Natural killer cell (primary cell): ENCODE data around the gene AP1G1. TPM values are rescaled to one million over a fixed set of nuclear protein-coding genes. Genes with fewer than 3 reads are reported as not detected.
A peak's percentile ranks its signal among the peaks of the same experiment; 100 is the strongest.
"Not testable (repeated sequence)": the region's sequence is repeated elsewhere in the genome, so short reads cannot be mapped to it uniquely, and the experiment has no call there.

Source experiments
- ATAC-seq, 3 donors: fragments of 150-1000 bp in 2 of 3; fragments of 200-7000 bp in 1 of 3; cut with Tn5 transposase; 1 replicate in 1 of 3; 2 replicates in 2 of 3; pipeline ENCODE4 v1.10.0; 2021; ENCODE audit warnings: mild to moderate bottlenecking in 2 of 3, moderate library complexity in 2 of 3
- DNase-seq, 2 donors: peaks; one replicate each; pipeline versions ENCODE4 v3.0.0 to v3.0.0-alpha.2; 2013 to 2021; ENCODE audit warnings: mixed read lengths in 1 of 2
- H3K27ac ChIP-seq: one replicate; pipeline ENCODE4 v1.5.1; 2013; ENCODE audit warnings: mild to moderate bottlenecking, low read length
- H3K27me3 ChIP-seq: one replicate; pipeline ENCODE4 v1.6.1; 2013; ENCODE audit warnings: low read length; ENCODE audit not compliant: control insufficient read depth, insufficient read depth
- H3K36me3 ChIP-seq: one replicate; pipeline ENCODE4 v1.6.1; 2013; ENCODE audit warnings: low read length; ENCODE audit not compliant: control insufficient read depth, insufficient read depth
- H3K4me1 ChIP-seq: one replicate; pipeline ENCODE4 v1.6.1; 2013; ENCODE audit warnings: low read length; ENCODE audit not compliant: control insufficient read depth, insufficient read depth
- H3K4me3 ChIP-seq: one replicate; pipeline ENCODE4 v1.5.1; 2013; ENCODE audit warnings: low read length
- H3K9me3 ChIP-seq: one replicate; pipeline ENCODE4 v1.6.1; 2013; ENCODE audit warnings: low read length; ENCODE audit not compliant: control insufficient read depth, insufficient read depth
- H3K27ac Mint-ChIP-seq, 2 donors: one replicate each; pipeline ENCODE4 v1.8.0; 2022; ENCODE audit warnings: mild to moderate bottlenecking in 2 of 2, mixed read lengths in 2 of 2, moderate library complexity in 1 of 2
- H3K27me3 Mint-ChIP-seq, 2 donors: one replicate each; pipeline ENCODE4 v1.8.0; 2022; ENCODE audit warnings: low read depth in 2 of 2, mixed read lengths in 2 of 2
- H3K36me3 Mint-ChIP-seq: one replicate; pipeline ENCODE4 v1.8.0; 2022; ENCODE audit warnings: mixed read lengths
- H3K4me1 Mint-ChIP-seq, 2 donors: one replicate each; pipeline ENCODE4 v1.8.0; 2022; ENCODE audit warnings: mixed read lengths in 2 of 2
- H3K4me3 Mint-ChIP-seq: one replicate; pipeline ENCODE4 v1.8.0; 2022; ENCODE audit warnings: mild to moderate bottlenecking, moderate library complexity, mixed read lengths
- H3K9me3 Mint-ChIP-seq, 2 donors: one replicate each; pipeline ENCODE4 v1.8.0; 2022; ENCODE audit warnings: mixed read lengths in 2 of 2
- CTCF ChIP-seq: fragments of 200-600 bp; IDR thresholded peaks from one replicate; pipeline ENCODE4 v1.8.0; 2022; ENCODE audit warnings: antibody characterized with exemption
- WGBS: methylation state at CpG from one replicate; pipeline ENCODE4 v1.1.7; 2013; ENCODE audit warnings: missing lambda C conversion rate; ENCODE audit not compliant: insufficient coverage; 5-methylcytosine and 5-hydroxymethylcytosine counted together
- intact Hi-C: fragments of 100-400 bp; cut with micrococcal nuclease; formaldehyde crosslinking; loops from one replicate; pipeline ENCODE4 v1.14.2; 2022
- total RNA-seq, 4 donors: library from RNA; stranded (reverse); fragments of 120-200 nt in 1 of 4; gene quantifications; one replicate each; pipeline versions ENCODE4 v1.2.3 to v1.2.4, GENCODE V29; 2013 to 2022

AP1G1 gene
- total RNA-seq, 3 donors from 2014 or later (not counting 1 experiment from before 2014, with no cell fraction given): 176 to 212 (median 188) TPM

GRCh38 chr16:71826533-71827017 lies 17.9 kb upstream of the AP1G1 start:
- Mint-ChIP-seq H3K27me3 (no peaks in the 10 kb centered on the region), H3K4me1 (no peaks in the 10 kb centered on the region), H3K4me3 (no peak overlapping the region), H3K9me3 (no peaks in the 10 kb centered on the region), H3K36me3 (no peaks in the 10 kb centered on the region), H3K27ac (no peak overlapping the region)
- no peak for TF ChIP-seq CTCF
- 84% methylated on average over 5 of the region's 5 CpGs for WGBS
- no peaks in the 10 kb centered on the region for H3K9me3 ChIP-seq
- no peaks in the 10 kb centered on the region for H3K4me1 ChIP-seq
- DNase-seq (no peak), ATAC-seq (no peak)
- no peaks in the 10 kb centered on the region for H3K36me3 ChIP-seq
- no peaks in the 10 kb centered on the region for H3K27me3 ChIP-seq
- no peak overlapping the region for H3K4me3 ChIP-seq
- intact Hi-C loops: no loop called here
- H3K27ac ChIP-seq: no peak overlapping the region

GRCh38 chr16:71817155-71817500 lies 8.5 kb upstream of the AP1G1 start:
- H3K9me3 Mint-ChIP-seq, H3K4me3 ChIP-seq, ATAC-seq, H3K36me3 Mint-ChIP-seq, H3K9me3 ChIP-seq, H3K4me1 ChIP-seq, H3K27ac ChIP-seq, H3K27ac Mint-ChIP-seq, H3K27me3 ChIP-seq, intact Hi-C loops, H3K36me3 ChIP-seq, H3K4me3 Mint-ChIP-seq, H3K4me1 Mint-ChIP-seq, H3K27me3 Mint-ChIP-seq, DNase-seq: not testable (repeated sequence)
- 88% methylated on average over 10 of the region's 10 CpGs for WGBS

GRCh38 chr16:71811261-71811803 lies 2.7 kb upstream of the AP1G1 start:
- Mint-ChIP-seq H3K9me3 (no peaks in the 10 kb centered on the region), H3K4me3 (peak overlapping the region; percentile 10), H3K27ac (no peak overlapping the region), H3K4me1 (peaks cover 16 to 27% of the 10 kb centered on the region in 2 donors), H3K36me3 (no peaks in the 10 kb centered on the region), H3K27me3 (no peaks in the 10 kb centered on the region)
- WGBS: 54% methylated on average over 5 of the region's 5 CpGs
- no peaks in the 10 kb centered on the region for H3K27me3 ChIP-seq
- H3K36me3 ChIP-seq: no peaks in the 10 kb centered on the region
- peaks cover 18% of the 10 kb centered on the region for H3K4me1 ChIP-seq
- H3K4me3 ChIP-seq: no peak overlapping the region
- no peak overlapping the region for H3K27ac ChIP-seq
- H3K9me3 ChIP-seq: no peaks in the 10 kb centered on the region
- DNase-seq (peak in 1 of 2 donors; percentile 56), ATAC-seq (no peak)
- TF ChIP-seq CTCF: no peak
- intact Hi-C loops: no loop called here

- H3K4me3 ChIP-seq, H3K9me3 ChIP-seq, H3K27me3 Mint-ChIP-seq, intact Hi-C loops, DNase-seq, H3K36me3 ChIP-seq, H3K9me3 Mint-ChIP-seq, H3K36me3 Mint-ChIP-seq, ATAC-seq, H3K27me3 ChIP-seq: not testable (repeated sequence)
- peak overlapping the region; percentile 53 for H3K4me3 Mint-ChIP-seq
- peak overlapping the region; percentile 100 for H3K27ac ChIP-seq
- H3K4me1 ChIP-seq: peaks cover 22% of the 10 kb centered on the region
- peak overlapping the region in 1 of 2 donors; percentile 93 for H3K27ac Mint-ChIP-seq
- H3K4me1 Mint-ChIP-seq: peaks cover 16 to 30% of the 10 kb centered on the region in 2 donors
- 89% methylated on average over 11 of the region's 11 CpGs for WGBS
These were observed 1.5 kb upstream of the AP1G1 start for GRCh38 chr16:71810155-71810530.
